ELR (cell line): ENCODE measurements around the gene PLPP1.

Source experiments
- DNase-seq: peaks from one replicate; pipeline ENCODE4 v3.0.0-alpha.2; 2015; ENCODE audit warnings: low read depth

Gene PLPP1

DNA sequence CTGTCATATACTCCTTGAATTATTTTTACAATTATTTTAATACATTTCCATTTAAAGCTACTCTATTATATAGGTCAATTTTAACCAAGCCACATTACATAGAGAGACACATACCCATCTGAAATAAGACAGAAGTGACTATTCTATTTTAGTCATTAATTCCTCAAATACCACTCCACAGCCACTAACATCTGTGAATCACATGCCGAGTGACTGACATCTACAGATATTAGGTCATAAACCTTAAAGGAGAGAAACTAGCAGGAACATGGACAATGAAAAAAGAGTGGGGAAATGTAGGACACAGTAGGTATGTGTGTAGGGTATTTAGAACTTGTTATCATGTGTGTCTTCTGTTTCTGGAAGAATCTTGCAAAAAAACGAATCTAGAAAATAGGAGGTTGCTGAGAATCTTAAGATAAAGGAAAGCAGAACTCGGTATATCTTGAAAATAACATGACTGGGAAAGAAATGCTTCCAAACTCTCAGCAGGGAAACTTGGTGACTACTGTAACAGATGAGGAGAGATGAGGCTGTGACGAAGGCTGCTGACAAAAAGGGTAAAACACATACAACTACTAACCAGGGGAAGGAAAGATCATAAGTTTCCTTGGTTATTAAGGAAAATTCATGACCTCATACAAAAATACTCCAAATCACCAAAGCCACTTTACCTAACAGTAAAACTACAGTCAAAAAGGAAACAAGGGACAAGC lies 84.6 kb downstream of the PLPP1 start:
- DNase-seq: peak; percentile 58

DNA sequence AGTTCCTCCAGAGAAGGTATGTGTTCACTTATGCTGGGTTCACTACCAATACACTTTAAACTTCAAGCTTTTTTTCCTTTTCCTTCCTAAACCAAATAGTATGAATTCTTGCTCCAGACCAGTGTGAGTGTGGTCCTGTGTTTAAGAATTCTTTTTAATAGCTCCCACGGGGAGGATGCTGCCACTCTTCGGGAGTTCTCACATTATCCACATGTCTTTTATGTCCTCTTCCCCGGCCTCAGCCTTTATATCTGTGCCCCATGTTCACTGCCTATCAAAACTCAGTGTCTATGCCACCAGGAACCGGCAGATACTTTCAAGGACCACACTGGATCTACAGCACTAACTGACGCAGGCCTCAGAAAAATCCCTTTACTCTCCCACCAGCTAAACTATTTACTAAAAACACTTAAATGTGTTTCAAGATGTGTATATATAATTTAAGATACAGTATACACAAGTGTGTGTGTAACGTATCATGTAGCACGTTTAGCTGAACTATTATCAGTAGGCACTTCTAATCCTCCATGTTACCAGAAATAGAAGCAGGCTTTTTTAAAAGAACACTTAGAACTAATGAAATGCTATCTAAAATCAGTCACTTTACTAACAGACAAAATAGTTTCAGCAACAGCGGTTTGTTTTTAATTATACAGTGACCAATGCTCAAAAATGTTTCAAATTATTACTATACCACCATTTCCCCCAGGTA lies 88.0 kb downstream of the PLPP1 start:
- DNase-seq: no peak

- no peak for DNase-seq
Measured at GRCh38 chr5:55445791-55446190, 89.0 kb downstream of the PLPP1 start.

GRCh38 chr5:55441954-55442353 lies 92.8 kb downstream of the PLPP1 start:
- no peak for DNase-seq

- DNase-seq: no peak
Measured at GRCh38 chr5:55441107-55441771, 93.5 kb downstream of the PLPP1 start.

DNA sequence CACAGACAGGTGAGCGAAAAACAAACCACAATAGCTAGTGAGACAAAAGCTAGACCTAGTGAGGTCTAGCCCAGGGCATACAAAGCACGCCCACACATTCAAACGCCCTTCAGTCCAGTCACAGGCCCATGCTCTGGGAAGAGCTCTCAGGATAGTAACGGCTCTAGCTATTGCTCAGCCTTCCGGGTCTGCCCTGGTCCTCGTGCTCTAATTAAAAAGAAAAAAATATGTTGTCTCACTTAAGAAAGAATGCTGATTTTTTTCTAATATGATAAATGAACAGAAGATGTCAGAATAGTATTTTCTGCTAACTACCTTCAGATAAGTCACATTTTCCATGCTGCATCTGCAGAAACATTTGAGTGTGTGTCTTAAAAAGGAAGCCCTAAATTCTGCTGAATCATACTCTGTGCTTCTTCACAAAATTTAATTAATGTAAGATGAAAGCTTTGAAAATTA lies 94.5 kb downstream of the PLPP1 start:
- peak; percentile 78 for DNase-seq

GRCh38 chr5:55438998-55439397 lies 95.8 kb downstream of the PLPP1 start:
- no peak for DNase-seq

DNA sequence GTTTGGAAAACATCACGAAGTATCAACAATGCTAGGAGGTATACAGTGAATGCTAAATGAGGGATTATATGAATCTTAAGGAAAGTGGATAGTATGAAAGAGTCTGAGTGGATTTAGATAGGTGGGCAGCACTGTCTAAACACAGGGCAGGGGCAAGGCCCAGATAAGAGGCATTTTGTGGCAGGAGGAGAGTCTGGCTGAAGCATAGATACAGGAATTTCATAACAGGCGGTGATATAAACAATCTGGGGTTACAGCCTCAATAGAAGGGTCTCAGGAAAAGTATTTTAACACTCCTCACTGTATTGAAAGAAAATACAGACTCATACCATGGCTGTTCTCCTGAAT lies 96.9 kb downstream of the PLPP1 start:
- no peak for DNase-seq

GRCh38 chr5:55437452-55437851 lies 97.3 kb downstream of the PLPP1 start:
- no peak for DNase-seq

DNA sequence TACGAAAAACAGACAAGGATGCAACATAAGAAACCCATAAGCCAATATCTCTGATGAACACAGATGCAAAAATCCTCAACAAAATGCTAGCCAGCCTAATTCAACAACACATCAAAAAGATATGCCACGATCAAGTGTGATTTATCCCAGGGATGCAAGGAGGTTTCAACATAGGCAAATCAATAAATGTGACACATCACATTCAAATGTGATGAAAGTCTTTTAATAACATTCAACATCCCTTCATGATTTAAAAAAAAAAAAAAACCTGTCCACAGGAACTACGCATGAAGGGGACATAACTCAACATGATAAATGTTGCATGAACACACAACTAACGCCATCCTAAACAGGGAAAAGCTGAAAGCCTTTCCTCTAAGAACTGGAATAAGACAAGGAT lies 102.2 kb downstream of the PLPP1 start:
- peak; percentile 19 for DNase-seq

DNA sequence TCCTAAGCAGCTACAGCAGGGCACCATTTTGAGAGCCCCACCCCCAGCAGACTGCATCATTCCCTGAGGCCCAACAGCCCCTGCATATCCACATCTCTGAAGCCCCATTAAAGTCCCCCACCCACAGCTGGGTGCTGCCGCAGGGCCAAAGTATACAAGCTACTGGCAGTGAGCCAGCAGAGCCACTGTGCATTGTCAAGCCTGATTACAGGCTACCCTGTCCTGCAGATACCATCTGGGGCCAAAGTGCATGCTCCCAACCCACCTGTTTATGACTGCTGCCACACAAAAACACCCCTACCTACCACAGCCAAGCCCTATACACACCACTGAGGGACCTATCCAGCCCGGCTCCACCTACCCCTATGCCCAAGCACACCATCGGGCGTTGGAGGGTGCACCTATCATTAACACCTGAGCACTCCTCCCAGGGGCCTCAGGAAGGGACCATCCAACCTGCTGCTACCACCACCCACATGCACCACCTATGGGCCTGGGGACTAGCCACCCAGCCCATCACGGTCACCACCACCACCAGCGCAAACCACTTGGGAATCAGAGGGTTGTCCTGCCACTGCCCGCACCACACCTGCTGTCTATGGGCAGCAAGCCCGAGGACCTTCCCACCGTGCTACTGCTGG lies 105.0 kb downstream of the PLPP1 start:
- DNase-seq: no peak

GRCh38 chr5:55429221-55429612 lies 105.5 kb downstream of the PLPP1 start:
- no peak for DNase-seq

GRCh38 chr5:55427157-55427556 lies 107.6 kb downstream of the PLPP1 start:
- DNase-seq: peak; percentile 54

GRCh38 chr5:55426455-55426854 lies 108.3 kb downstream of the PLPP1 start:
- DNase-seq: no peak

GRCh38 chr5:55421074-55421529 lies 113.7 kb downstream of the PLPP1 start:
- DNase-seq: peak; percentile 66

- DNase-seq: peak; percentile 19
Measured at GRCh38 chr5:55418994-55419968, 115.5 kb downstream of the PLPP1 start.

- no peak for DNase-seq
Measured at GRCh38 chr5:55416306-55416705, 118.5 kb downstream of the PLPP1 start.

GRCh38 chr5:55415071-55415470 lies 119.7 kb downstream of the PLPP1 start:
- DNase-seq: no peak

GRCh38 chr5:55413644-55414043 lies 121.1 kb downstream of the PLPP1 start:
- no peak for DNase-seq

DNA sequence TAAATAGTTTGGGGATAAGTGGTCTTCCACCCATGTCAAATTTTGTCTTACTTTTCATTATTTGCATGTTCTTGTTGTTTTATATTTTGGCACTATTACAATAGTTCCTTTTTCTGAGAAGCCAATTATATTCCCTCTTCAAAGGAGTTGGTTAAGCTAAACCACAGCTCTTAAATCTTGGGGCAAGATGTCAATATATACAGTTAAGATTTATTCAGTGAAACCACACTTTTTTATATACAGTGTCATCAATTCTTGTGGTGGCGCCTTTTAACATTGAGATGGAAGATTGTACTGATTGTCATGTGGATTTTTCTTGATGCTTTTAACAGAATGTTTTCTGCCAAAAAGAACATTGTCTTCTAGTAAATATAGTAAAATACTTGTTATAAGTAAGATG lies 122.9 kb downstream of the PLPP1 start:
- DNase-seq: no peak

DNA sequence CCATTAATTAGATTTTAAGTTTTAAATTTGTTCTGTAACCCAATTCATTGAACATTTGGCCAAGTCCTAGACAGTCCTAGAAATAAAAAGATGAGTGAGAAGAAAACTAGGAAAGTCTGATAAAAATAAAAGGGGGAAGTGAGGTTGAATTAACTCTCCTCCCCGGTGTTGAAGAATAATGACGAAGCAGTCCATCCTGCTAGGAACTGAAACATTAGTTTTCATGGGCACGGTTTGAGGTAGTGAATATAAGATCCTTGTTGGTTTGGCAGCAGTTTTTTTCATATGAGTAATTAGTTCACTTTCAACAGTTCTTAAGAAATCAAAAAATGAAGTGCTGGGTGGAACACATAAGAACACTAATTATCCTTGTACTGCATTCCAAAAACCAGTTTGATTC lies 123.9 kb downstream of the PLPP1 start:
- DNase-seq: no peak
